Glomerular endothelial cell (primary cell): ENCODE data around the gene SPSB4. TPM values are rescaled to one million over a fixed set of nuclear protein-coding genes. Genes with fewer than 3 reads are reported as not detected.
"Not testable (repeated sequence)": the region's sequence is repeated elsewhere in the genome, so short reads cannot be mapped to it uniquely, and the experiment has no call there.

Experiments
- DNase-seq: peaks from one replicate; pipeline ENCODE4 v3.0.0-alpha.2; 2011; ENCODE audit warnings: low read depth, low spot score; ENCODE audit errors: extremely low read depth
- total RNA-seq: library from RNA; depleted of rRNA; stranded (reverse); fragments of >200 nt; gene quantifications from 2 replicates; pipeline ENCODE4 v1.2.3, GENCODE V29; 2015

The SPSB4 gene
- total RNA-seq, 1 donor from 2014 or later, result not detected

DNA sequence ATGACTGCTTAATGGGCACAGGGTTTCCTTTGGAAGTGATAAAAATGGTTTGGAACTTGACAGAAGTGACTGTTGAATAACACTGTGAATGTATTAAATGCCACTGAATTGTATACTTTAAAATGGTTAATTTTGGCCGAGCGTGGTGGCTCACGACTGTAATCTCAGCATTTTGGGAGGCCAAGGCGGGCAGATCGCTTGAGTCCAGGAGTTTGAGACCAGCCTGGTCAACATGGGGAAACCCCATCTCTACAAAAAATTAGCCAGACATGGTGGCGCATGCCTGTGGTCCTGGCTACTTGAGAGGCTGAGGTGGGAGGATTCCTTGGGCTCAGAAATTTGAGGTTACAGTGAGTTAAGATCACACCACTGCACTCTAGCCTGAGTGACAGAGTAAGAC lies 62.5 kb downstream of the SPSB4 start:
- not testable (repeated sequence) for DNase-seq

DNA sequence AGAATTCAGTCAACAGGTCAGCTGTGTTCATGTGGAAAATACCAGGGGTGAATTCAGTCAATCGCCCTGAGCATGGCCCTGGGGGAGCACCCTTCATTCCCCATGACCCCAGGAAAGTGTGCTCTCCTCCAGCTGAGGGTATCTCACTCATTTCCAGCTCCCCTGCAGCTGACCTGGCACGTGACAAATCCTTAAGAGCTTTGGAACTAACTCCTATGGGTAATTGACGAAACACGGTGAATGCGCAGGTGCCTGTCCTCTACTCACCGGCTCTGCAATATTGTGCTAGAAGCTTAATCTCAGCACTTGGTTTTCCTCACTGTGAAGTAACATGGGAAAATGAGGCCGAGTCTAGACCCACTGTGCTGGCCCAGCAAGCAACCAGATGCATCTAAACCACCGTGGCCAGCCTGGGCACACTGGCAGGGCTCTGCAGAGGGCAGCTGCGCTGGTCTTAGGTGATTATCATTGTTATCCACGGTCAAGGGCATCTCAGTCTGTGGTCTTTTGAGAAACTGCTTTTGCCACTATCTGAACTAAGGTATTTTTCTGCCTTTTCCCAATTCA lies 63.1 kb downstream of the SPSB4 start:
- DNase-seq, result no peak

DNA sequence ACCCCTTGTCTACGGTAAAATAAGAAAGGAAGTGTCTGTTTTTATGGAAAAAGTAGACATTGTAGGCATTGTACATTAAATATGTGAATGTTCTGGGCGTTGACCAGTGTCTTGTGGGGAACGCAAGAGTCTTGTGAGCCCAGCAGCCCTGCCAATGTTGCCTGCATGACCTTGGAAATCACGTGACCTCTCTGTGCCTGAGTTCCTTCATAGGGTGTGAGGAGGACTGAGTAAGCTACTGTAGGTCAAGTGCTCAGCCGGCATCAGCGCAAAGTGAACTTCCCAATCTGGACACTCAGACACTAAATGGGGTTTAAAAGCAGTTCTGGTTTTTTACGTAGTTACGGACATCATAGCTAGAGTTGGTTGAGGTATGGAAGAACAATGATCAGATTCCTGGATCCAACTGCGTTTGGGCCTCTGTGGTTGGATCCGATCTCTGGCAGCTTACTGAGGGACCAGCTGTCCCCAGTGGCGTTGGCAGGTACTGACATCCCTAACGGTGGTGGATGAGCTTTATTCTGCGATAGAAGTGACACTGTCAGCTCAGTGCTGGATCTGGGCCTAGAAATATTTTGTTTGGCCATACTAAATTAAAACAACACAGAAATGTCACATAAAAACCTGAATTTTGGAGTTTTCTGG lies 63.8 kb downstream of the SPSB4 start:
- DNase-seq, result no peak

DNA sequence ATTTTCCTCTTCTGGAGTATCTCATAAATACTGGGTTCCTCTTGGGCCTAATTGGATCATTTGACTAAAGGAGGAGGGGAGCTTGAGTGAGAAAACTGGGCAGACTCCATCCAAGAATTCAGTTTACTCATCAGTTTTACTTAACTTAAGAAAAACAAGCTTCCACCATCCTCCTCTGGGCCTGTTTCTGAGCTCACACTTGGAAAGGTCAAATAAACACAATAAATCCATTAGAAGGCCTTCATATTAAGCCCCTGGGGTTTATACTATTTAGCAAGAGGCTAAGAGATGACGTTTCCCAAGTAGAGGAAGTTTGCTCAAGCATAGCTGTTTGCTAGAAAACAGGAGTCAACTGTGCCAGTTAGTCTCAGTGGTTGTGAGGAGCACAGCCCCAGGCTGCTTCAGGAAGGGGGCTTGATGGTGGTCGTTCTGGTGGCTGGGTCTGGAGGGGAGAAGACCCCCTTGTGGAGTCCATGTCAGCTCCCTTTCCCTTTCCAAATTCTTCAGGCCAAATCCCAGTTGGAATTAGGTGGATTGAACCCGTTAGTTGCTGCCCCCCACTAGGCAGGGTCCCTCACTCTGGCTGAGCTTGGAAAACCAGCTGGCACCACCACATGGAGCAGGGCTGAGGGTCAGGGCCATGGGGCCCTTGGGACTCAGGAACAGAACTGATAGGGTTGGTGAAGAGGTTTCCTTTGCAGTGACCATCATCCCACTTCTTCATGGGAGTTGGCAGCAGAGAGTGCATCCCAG lies 64.8 kb downstream of the SPSB4 start:
- no peak for DNase-seq

DNA sequence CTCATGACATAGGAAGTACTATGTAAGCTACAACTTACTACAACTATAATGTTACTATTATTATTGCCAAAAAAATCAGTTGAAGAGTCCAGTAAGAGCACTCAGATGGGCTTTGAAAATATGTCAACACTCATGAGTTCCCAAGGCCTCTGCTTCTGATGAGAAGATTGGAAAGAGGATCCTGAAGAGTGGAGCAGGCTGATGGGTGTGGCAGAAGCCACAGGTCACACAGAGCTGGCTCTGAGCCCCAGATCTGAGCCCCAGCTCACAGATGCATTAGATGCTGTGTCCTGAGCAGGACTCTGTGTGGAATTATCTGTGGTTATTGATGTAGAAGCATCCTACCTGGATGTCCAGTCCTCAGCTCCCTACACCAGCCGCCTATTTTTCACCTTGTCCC lies 65.6 kb downstream of the SPSB4 start:
- DNase-seq, result no peak

DNA sequence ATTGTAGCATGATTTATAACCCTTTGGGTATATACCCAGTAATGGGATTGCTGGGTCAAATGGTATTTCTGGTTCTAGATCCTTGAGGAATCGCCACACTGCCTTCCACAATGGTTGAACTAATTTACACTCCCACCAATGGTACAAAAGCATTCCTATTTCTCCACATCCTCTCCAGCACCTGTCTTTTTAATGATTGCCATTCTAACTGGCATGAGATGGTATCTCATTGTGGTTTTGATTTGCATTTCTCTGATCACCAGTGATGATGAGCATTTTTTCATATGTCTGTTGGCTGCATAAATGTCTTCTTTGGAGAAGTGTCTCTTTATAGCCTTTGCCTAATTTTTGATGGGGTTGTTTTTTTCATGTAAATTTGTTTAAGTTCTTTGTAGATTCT lies 66.8 kb downstream of the SPSB4 start:
- not testable (repeated sequence) for DNase-seq

DNA sequence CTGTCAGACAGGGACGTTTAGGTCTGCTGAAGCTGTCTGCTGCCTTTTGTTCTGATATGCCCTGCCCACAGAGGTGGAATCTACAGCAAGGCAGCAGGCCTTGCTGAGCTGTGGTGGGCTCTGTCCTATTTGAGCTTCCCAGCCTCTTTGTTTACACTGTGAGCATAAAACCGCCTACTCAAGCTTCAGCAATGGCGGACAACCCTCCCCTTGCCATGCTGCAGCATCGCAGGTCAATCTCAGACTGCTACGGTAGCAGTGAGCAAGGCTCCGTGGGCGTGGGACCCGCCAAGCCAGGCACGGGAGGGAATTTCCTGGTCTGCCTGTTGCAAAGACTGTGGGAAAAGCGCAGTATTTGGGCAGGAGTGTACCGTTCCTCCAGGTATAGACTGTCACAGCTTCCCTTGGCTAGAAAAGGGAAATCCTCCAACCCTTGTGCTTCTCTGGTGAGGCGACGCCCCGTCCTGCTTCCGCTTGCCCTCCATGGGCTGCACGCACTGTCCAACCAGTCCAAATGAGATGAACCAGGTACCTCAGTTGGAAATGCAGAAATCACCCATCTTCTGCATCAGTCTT lies 71.4 kb downstream of the SPSB4 start:
- DNase-seq, result no peak

DNA sequence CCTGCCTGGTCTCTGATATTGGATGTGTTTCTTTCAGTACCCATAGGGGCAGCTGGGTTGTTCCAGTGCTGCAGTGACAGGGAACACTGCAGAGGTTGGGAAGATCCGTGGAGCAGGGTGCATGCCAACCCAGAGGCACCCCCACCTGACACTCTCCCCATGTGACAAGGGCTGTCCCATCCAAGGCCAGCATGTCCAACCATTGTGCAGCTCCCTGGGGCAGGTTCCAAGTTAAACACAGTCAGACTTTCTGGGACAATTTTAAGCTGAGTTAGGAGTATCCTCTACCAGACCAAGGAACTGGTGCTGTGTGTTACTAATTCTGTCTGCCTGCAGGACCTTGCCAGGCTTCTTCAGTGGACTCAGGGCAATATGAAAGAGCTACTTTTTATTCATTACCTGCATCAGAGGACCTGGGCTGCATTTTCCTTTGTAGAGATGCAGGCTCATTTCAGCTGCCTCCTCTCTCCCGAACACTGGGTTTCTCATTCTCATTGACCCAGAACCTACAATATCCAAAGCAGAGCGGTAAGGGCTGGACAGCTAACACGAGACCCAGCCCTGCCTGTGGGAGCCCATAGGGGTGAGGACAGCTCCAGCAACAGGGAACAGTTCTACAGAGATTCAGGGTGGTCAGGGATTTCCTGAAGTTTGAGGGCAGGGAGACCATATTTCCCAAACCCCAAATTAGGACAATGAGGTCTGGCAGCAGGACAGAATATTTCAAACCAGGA lies 72.7 kb downstream of the SPSB4 start:
- DNase-seq, result no peak

DNA sequence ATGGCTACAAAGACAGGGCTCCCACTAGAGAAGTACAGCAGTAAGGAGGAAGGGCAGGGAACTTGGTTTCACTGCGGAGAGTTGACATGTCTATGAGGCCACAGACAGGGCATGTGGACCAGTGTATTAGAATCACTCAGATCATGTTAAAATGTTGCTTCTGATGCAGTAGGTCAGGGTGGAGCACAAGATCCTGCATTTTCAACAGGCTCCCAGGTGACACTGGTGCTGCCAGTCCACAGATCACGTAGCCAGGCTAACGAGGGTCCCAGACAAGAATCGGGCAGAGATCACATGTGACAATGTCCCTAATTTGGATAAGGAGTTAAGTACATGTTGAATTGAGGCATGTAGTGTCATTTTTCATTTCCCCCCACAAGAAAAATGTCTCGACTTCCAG lies 73.6 kb downstream of the SPSB4 start:
- no peak for DNase-seq

DNA sequence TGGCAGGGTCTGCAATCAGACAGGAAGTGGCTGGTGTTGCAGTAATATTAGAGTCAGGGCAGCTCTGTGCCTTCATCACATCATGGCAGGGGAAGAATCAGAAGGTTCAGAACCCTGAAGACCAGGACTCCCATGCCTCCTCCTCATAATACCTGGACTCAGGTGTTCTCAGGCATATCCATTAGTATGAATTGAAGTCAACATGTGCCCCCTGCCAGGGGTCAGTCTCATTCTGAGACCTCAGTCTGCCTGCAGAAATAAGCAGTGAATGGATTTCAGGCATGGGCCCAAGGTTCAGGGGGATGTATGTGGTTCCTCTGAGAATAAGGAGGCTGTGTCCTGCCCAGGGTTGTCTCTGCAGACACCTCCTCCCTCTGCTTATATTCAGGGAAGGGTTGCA lies 74.2 kb downstream of the SPSB4 start:
- DNase-seq, result no peak

DNA sequence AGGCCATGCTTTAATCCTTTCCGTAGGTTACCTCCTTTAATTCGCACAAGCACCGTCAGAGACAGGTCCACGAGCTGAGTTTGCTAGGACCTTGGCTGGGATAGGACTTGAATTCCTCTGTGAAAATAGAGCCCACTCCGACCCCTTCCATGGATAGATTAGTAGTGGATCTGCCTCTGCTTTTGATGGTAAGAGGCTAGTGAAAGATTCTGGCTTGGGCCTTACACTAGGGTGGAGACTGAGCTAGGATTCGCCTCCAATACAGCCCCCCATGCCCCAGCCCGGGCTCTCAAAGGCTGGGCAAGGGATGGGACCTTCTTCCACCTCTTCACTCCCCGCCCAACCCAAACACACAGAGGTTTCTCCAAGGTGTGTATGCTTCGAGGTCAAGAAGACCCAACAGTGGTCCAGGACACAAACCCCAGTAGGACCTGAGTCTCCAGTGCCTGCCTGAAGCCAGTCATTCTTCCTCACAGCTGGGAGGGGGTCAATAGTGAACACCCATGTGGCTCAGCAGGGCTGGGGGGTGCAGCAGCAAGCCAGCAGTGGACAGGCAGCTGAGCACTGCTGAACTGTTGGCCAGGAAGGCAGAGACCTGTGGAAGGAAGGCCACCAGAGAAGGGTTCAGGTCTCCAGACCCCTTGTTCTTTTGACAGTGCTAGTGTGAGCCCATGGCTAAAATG lies 75.7 kb downstream of the SPSB4 start:
- no peak for DNase-seq

DNA sequence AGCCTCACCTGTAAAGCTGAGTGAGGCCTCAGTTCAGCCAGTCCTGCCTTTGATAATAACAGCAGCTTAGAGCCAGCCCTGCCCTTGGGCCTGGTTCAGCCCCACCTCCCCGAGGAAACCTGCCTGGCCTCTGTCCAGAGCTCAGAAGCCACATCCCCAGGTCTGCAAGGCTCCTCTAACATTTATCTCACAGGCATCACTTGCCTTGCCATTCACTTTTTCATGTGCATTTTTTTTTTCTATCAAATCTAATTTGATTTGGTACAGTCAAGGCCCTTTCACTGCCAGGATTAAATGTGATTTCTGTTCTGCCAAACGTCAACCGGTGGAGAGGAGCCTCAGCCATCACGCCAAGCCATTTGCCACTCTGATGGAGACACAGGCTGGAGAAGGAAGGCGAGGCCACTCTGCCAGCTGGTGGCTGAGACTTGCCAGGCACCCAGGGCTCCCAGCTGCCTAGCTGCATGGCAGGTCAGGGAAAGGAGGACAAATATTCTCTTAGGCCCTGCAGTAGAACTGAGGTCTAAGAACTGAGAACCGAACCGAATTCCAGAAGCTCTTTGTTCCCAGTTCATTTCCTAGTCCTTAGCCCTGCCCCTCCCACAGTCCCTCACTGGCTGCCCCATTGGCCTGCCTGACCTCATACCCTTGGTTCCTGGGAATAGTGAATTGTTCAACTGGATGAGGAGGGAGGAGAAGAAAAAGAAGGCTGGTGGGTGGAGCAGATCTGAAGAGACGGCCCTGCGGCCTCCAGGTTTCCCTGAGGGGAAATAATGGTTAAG lies 76.4 kb downstream of the SPSB4 start:
- no peak for DNase-seq

DNA sequence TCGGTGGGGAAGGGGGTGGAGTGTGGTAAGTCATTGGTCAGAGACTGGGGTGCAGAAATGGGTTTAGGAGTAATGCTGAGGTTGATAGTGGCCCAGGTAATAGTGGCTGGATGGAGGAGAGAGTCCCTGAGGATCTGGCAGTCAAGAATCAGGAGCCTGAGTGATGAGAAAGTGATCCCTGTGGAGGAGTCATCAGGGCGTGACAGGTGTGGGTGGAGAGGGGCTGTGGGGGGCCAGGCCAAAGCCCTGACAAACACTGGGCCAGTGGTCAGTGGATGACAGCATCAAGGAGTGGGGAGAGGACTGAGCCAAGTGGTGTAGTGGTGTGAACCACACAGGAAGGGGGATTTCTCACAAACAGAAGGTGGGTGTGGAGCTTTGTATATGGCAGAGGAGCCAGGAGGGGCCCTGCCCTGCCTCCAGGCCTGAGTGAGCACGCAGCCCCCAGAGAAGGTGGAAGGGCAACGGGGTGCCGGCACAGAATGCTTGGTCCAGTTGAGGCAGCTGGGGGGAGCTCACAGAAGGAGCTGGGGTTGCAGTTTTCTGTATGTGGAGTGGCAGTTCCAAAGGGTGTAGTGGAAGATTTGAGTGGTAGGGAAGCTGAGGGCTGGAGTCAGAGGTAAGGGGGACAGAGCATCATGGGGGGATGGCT lies 77.1 kb downstream of the SPSB4 start:
- no peak for DNase-seq

DNA sequence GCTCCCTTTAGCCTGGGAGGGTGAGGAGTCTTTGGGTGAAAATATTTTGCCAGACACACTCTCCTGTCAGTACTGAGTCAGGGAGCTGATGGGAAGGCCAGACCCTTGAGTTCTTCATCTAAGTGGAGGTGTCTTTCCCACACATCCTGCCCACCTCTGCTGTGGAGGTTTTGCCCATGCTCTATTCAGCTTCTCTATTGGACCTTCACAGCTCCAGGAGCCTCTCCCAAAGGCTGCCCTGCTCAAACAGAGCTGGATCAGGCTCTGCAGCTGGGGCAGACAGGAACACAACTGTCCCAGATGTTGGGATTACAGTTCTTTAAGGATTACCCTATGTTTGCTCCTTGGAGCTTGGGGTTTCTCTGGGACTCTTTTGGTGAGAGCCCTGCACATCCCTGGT lies 77.9 kb downstream of the SPSB4 start:
- DNase-seq, result no peak

DNA sequence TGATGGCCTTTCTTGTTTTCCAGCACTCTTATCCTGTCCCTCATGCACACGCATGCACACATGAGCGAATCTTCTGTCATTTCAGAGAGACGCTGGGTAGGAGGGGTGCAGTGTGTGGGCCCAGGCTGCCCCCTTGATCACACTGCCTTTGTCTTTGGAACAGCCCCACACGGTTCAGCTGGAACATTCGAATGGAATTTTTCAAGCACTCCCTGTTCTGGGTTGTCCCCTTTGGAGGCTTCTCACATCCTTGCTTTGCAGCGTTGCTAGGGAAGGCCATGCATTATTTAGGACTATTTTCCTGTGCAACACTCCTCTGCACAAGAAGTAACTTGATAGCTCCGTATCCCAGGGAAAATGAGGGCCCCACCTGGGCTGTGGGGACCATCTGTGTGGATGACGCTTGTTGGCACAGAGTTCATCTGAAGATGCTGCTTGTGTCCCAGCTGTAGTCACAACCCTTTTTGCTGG lies 78.4 kb downstream of the SPSB4 start:
- no peak for DNase-seq

DNA sequence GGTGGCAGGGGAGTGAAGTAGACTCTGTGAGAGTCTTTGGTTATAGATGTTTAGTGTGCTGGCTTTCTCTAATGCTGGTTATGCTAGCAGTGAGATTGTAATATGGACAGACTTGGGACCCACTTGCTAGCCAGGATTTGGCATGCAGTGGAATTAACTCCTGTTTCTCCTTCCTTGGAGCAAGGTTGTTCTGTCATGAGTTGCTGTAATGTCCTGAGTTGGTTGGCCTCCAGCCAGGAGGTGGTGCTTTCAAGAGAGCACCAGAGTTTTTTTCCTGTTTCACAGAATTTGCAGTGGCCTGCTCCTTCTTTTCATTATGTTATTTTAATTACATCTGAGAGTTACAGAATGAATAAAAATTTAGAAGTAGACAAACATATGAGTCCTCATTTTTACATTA lies 92.4 kb downstream of the SPSB4 start:
- no peak for DNase-seq

DNA sequence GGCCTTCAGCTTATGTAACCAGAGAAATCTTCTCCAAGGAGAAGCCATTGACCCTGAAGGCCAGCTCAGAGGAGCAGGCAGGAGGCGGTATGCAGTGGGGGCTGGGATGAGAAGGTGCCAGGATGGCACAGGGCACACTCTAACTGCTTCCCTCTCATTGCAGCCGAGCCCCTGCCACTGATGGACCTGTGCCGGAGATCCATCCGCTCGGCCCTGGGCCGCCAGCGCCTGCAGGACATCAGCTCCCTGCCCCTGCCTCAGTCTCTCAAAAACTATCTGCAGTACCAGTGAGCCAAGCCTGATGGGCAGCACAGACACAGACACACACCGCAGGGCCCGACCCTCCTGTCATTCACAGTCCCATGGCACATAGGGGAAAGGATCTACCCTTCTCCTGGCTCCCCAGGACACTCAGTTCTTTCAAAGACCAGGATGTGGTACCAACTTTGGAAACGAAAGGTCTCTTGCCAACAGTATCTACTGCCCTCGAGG lies 95.9 kb downstream of the SPSB4 start:
- DNase-seq, result no peak

DNA sequence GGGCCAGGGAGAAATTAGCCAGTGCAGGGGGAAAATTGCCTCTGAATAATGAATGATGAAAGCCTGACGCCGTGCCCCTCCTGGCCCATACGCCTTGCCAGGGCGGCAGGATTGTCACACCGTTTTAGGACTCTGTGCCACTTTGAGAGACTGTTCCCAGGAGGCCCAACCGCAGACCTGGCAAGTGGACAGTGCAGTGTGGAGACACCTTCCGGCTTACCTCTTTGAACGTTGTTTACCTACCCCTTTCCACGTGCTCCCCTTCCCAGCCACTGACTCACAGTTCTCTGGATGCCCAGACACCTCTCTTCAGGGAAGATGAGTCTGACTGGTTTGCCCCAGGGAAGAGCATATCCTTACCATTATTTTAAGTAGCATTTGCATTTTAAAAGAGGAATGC lies 96.5 kb downstream of the SPSB4 start:
- DNase-seq, result no peak

DNA sequence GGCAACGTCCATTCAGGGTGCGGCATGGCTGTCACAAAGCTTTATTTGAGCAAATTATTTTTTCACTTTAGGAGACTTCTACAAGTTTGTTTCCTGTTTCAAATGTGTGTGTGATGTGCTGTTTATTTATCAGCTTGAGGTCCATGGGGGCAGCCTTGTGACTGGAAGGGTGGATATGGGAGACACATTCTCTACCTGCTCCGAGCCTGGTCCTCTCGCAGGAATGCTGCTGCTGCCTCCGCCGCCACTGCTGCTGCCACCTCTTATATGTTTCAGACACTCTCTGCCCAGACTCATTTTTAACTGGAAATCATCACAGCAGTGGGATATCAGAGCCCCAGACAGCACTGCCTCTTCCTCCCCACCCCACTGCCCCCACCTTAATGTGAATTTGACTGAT lies 97.0 kb downstream of the SPSB4 start:
- DNase-seq, result no peak
